ENCODE results near the gene IRAG1.

GRCh38 chr11:10715571-10715970 lies 22.0 kb upstream of the IRAG1 start:
- TF ChIP-seq CTCF (IDR thresholded peaks at IDR 0.05; ENCODE audit: insufficient read depth, low read length, poor library complexity, severe bottlenecking), result no peak
- no peak for TF ChIP-seq EZH2phosphoT487 (conservative IDR thresholded peaks at IDR 0.05; ENCODE audit: low read length)
